PC-9 (cell line): ENCODE measurements around the gene PTPN1. TPM values are rescaled to one million over a fixed set of nuclear protein-coding genes. Genes with fewer than 3 reads are reported as not detected.

Experiments
- BruUV-seq: library from RNA; stranded (reverse); fragments of 400-500 nt; replicated peaks from 2 replicates; lab custom pipeline; 2021; lab: Mats Ljungman, UMichigan
- CTCF ChIA-PET: fragments of 300-600 bp; sonication (Branson Sonifier 250); formaldehyde crosslinking; loops from one replicate; lab custom pipeline; 2022; ENCODE audit warnings: antibody characterized with exemption; lab: Charles Lee
- POLR2A ChIA-PET: fragments of 300-600 bp; sonication (Branson Sonifier 250); formaldehyde crosslinking; loops from one replicate; lab custom pipeline; 2022; ENCODE audit warnings: antibody characterized with exemption; ENCODE audit not compliant: unreplicated experiment; lab: Charles Lee
- DNase-seq, 2 experiments: peaks; one replicate each; pipeline versions ENCODE4 v3.0.0 to v3.0.0-alpha.2; 2015 to 2022; ENCODE audit warnings: mixed read lengths in 1 of 2
- H2AFZ ChIP-seq: fragments of 200-600 bp; sonication (generic); 2 replicates; pipeline ENCODE4 v1.8.1; 2017; ENCODE audit warnings: antibody characterized with exemption
- H3F3A ChIP-seq: fragments of 200-600 bp; sonication (generic); 2 replicates; pipeline ENCODE4 v1.8.1; 2017; ENCODE audit warnings: antibody characterized with exemption, mild to moderate bottlenecking, low read depth; ENCODE audit not compliant: insufficient read depth
- H3K27ac ChIP-seq: fragments of 200-600 bp; sonication (generic); 2 replicates; pipeline ENCODE4 v1.6.1; 2016; ENCODE audit warnings: mixed run types
- H3K27me3 ChIP-seq: fragments of 200-600 bp; sonication (generic); 2 replicates; pipeline ENCODE4 v1.6.1; 2016; ENCODE audit warnings: low read depth, mixed run types; ENCODE audit not compliant: insufficient read depth
- H3K36me3 ChIP-seq: fragments of 200-600 bp; sonication (generic); 2 replicates; pipeline ENCODE4 v1.6.1; 2016; ENCODE audit warnings: low read depth, mixed run types
- H3K4me1 ChIP-seq: fragments of 200-600 bp; sonication (generic); replicated peaks from 2 replicates; pipeline ENCODE4 v1.6.1; 2016; ENCODE audit warnings: mixed run types; ENCODE audit not compliant: insufficient read depth
- H3K4me2 ChIP-seq: fragments of 200-600 bp; sonication (generic); 2 replicates; pipeline ENCODE4 v1.6.1; 2017; ENCODE audit warnings: mixed run types
- H3K4me3 ChIP-seq: fragments of 200-600 bp; sonication (generic); 2 replicates; pipeline ENCODE4 v1.6.1; 2016; ENCODE audit warnings: mixed run types
- H3K79me2 ChIP-seq: fragments of 200-600 bp; sonication (generic); 2 replicates; pipeline ENCODE4 v1.6.1; 2017; ENCODE audit warnings: low read depth, mixed run types
- H3K9me2 ChIP-seq: fragments of 200-600 bp; sonication (generic); 2 replicates; pipeline ENCODE4 v1.8.1; 2017; ENCODE audit warnings: mild to moderate bottlenecking; ENCODE audit not compliant: insufficient read depth
- H3K9me3 ChIP-seq: fragments of 200-600 bp; sonication (generic); 2 replicates; pipeline ENCODE4 v1.8.1; 2016; ENCODE audit warnings: low read depth; ENCODE audit not compliant: insufficient read depth
- H4K20me1 ChIP-seq: fragments of 200-600 bp; sonication (generic); 2 replicates; pipeline ENCODE4 v1.8.1; 2017; ENCODE audit not compliant: insufficient read depth
- EZH2 ChIP-seq: fragments of 200-600 bp; sonication (generic); IDR thresholded peaks from 2 replicates; pipeline ENCODE4 v1.8.0; 2017; ENCODE audit warnings: antibody characterized with exemption, low read depth
- intact Hi-C: fragments of 100-400 bp; cut with micrococcal nuclease; formaldehyde crosslinking; loops from one replicate; pipeline ENCODE4 v1.10.0; 2022; ENCODE audit not compliant: unreplicated experiment
- total RNA-seq: library from RNA; stranded (reverse); gene quantifications from 2 replicates; pipeline ENCODE4 v1.2.3, GENCODE V29; 2021
- TF ChIP-seq, protein P1 (sequence below): fragments of 200-600 bp; sonication (generic); conservative IDR thresholded peaks from 2 replicates; pipeline ENCODE4 v1.6.1; 2017; ENCODE audit warnings: mixed run types, antibody characterized with exemption, mild to moderate bottlenecking, moderate library complexity

The PTPN1 gene
- total RNA-seq, 1 experiment from 2014 or later = 59.8 TPM

DNA sequence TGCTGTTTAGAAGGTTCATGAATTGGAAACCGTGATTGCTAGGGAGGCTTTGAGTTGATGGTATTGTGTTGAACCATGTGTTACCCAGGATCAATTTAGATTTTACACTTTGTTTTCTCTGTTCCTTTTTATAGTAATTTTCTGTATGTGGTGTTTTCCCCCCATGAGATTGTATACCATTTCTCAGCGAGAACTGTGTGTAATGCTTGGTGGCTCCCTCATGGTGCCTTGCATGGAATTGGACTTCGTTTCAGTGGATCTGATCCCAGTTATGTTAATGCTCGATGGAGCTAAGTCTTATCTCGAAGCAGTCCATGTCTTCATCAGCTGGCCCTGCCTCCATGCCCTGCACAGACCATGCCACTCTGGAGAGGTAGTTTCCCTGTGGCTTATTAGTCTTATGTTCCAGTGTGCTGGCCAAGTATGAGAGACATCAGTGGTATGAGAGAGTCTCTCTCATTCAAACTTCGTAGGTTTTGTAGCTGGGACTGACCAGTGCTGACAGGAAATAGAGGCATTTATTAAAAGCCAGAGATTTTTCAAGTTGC, 18.7 kb downstream of the PTPN1 start:
- POLR2A ChIA-PET = interaction anchor here (0.7 kb wide), 1 partner anchor 48 kb away, joined by 5 read pairs; no protein-coding TSS in a partner anchor
- Histone ChIP-seq H3K36me3 (no peaks in the 10 kb centered on the region), H3K27me3 (no peaks in the 10 kb centered on the region), H3K4me2 (no peak overlapping the region), H3F3A (peaks cover 8% of the 10 kb centered on the region), H3K4me3 (no peak overlapping the region), H3K27ac (no peak overlapping the region), H3K9me2 (no peaks in the 10 kb centered on the region), H2AFZ (no peak overlapping the region), H3K4me1 (peaks cover 14% of the 10 kb centered on the region; the same call in 1 of the 2 replicates), H4K20me1 (0 out of 2 replicates have a peak, but pooled peaks cover 5% of the 10 kb centered on the region), H3K79me2 (peaks cover 90% of the 10 kb centered on the region), H3K9me3 (no peaks in the 10 kb centered on the region)
- TF ChIP-seq, protein P1, sequence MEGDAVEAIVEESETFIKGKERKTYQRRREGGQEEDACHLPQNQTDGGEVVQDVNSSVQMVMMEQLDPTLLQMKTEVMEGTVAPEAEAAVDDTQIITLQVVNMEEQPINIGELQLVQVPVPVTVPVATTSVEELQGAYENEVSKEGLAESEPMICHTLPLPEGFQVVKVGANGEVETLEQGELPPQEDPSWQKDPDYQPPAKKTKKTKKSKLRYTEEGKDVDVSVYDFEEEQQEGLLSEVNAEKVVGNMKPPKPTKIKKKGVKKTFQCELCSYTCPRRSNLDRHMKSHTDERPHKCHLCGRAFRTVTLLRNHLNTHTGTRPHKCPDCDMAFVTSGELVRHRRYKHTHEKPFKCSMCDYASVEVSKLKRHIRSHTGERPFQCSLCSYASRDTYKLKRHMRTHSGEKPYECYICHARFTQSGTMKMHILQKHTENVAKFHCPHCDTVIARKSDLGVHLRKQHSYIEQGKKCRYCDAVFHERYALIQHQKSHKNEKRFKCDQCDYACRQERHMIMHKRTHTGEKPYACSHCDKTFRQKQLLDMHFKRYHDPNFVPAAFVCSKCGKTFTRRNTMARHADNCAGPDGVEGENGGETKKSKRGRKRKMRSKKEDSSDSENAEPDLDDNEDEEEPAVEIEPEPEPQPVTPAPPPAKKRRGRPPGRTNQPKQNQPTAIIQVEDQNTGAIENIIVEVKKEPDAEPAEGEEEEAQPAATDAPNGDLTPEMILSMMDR = no peak
- TF ChIP-seq EZH2 = no peak
- DNase-seq = no peak
- CTCF ChIA-PET = no interaction called here
- no TSS peak for BruUV-seq
- intact Hi-C loops = no loop called here

DNA sequence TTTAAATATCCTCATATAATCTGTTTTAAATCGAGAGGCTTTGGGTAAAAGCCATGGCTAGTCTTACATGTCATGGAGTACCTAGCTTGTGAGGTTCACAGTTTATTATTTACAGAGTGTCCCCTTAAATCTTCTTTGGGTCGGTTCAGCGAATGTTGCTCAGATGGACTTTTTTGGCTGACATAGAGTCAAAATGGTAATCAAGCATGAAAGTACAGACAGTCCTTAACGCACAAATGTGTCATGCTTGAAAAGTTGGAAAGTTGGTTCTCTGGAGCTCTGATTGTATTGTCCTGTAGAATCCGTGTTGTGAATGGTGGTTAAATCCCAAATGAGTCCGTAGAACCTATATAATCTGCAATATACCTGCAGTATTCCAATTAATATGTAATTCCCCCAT, 22.0 kb downstream of the PTPN1 start:
- Histone ChIP-seq H3K4me1 (peaks cover 16% of the 10 kb centered on the region; the same call in 1 of the 2 replicates), H3K4me3 (no peak overlapping the region), H3K36me3 (no peaks in the 10 kb centered on the region), H3K4me2 (no peak overlapping the region), H4K20me1 (0 out of 2 replicates have a peak, but pooled peaks cover 5% of the 10 kb centered on the region), H3K27me3 (no peaks in the 10 kb centered on the region), H3K27ac (no peak overlapping the region), H3F3A (peaks cover 9% of the 10 kb centered on the region), H3K79me2 (peaks cover 94% of the 10 kb centered on the region), H3K9me3 (no peaks in the 10 kb centered on the region), H2AFZ (no peak overlapping the region), H3K9me2 (no peaks in the 10 kb centered on the region)
- DNase-seq = no peak
- POLR2A ChIA-PET = no interaction called here
- no TSS peak for BruUV-seq
- TF ChIP-seq, protein P1 = no peak
- no peak for TF ChIP-seq EZH2
- intact Hi-C loops = no loop called here
- CTCF ChIA-PET = no interaction called here

DNA sequence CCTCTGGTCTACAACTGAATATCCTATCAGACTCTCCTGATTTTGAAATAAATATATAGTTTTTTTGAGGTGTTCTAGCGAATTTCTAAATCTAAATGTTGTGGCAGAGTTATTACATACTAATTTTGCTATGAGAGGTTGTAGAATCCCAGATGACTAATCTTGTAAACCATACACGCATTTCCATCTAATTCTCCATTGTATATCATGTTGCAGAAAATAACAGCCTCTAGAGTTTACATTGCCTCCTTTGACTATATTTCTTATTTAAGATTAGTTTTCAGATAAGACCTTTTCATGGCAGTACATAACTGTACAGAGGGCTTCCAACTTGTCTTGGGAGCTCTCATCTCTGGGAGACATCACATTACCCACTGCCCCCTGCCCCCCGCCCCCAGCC, 22.9 kb downstream of the PTPN1 start:
- H3K4me3 ChIP-seq = no peak overlapping the region
- no peaks in the 10 kb centered on the region for H3K9me2 ChIP-seq
- ChIA-PET CTCF (interaction anchor here (0.5 kb wide), 1 partner anchor 1017 kb away, joined by 5 read pairs; no protein-coding TSS in a partner anchor), POLR2A (no interaction called here)
- no peaks in the 10 kb centered on the region for H3K36me3 ChIP-seq
- no peak for DNase-seq
- H2AFZ ChIP-seq = no peak overlapping the region
- H3F3A ChIP-seq = peaks cover 11% of the 10 kb centered on the region
- 0 out of 2 replicates have a peak, but pooled peaks cover 5% of the 10 kb centered on the region for H4K20me1 ChIP-seq
- H3K4me1 ChIP-seq = peaks cover 24% of the 10 kb centered on the region
- TF ChIP-seq, protein P1 = no peak
- no peak for TF ChIP-seq EZH2
- peaks cover 94% of the 10 kb centered on the region for H3K79me2 ChIP-seq
- no TSS peak for BruUV-seq
- H3K9me3 ChIP-seq = no peaks in the 10 kb centered on the region
- intact Hi-C loops = no loop called here
- H3K4me2 ChIP-seq = no peak overlapping the region
- no peaks in the 10 kb centered on the region for H3K27me3 ChIP-seq
- no peak overlapping the region for H3K27ac ChIP-seq
